Spleen (tissue), 13 donors: ENCODE data around the gene RAD17. TPM values are rescaled to one million over a fixed set of nuclear protein-coding genes. Genes with fewer than 3 reads are reported as not detected.

Source experiments
- DNase-seq: peaks from one replicate; pipeline ENCODE4 v3.0.0-alpha.2; 2020
- H3K27ac ChIP-seq, 8 donors: fragments of 200-600 bp; sonication (generic) in 7 of 8; 1 replicate in 4 of 8; 2 replicates in 4 of 8; pipeline versions ENCODE4 v1.5.0 to v1.8.0; 2016 to 2021; ENCODE audit warnings: inconsistent platforms in 4 of 8, mild to moderate bottlenecking in 4 of 8, moderate library complexity in 1 of 8
- H3K27me3 ChIP-seq, 7 donors: fragments of 200-600 bp; sonication (generic) in 6 of 7; replicated peaks in 1 of 7; 1 replicate in 4 of 7; 2 replicates in 3 of 7; pipeline versions ENCODE4 v1.5.0 to v1.8.0; 2016 to 2021; ENCODE audit warnings: inconsistent platforms in 3 of 7, mild to moderate bottlenecking in 1 of 7
- H3K36me3 ChIP-seq, 6 donors: fragments of 200-600 bp; sonication (generic) in 5 of 6; 1 replicate in 4 of 6; 2 replicates in 2 of 6; pipeline versions ENCODE4 v1.5.0 to v1.8.0; 2016 to 2021; ENCODE audit warnings: inconsistent platforms in 2 of 6
- H3K4me1 ChIP-seq, 6 donors: fragments of 200-600 bp; sonication (generic) in 5 of 6; 1 replicate in 3 of 6; 2 replicates in 3 of 6; pipeline versions ENCODE4 v1.5.0 to v1.8.0; 2016 to 2021; ENCODE audit warnings: inconsistent platforms in 3 of 6
- H3K4me3 ChIP-seq, 8 donors: fragments of 200-600 bp; sonication (generic) in 7 of 8; 1 replicate in 4 of 8; 2 replicates in 4 of 8; pipeline versions ENCODE4 v1.5.0 to v1.8.0; 2016 to 2021; ENCODE audit warnings: inconsistent platforms in 4 of 8, mild to moderate bottlenecking in 4 of 8, moderate library complexity in 2 of 8
- H3K9me3 ChIP-seq, 8 donors: fragments of 200-600 bp; sonication (generic) in 7 of 8; 1 replicate in 4 of 8; 2 replicates in 4 of 8; pipeline versions ENCODE4 v1.5.0 to v1.8.0; 2016 to 2021; ENCODE audit warnings: inconsistent platforms in 4 of 8
- POLR2A ChIP-seq, 3 donors: fragments of 450-650 bp; IDR thresholded peaks; one replicate each; pipeline ENCODE4 v1.5.1; 2017; ENCODE audit warnings: antibody characterized with exemption in 3 of 3, mild to moderate bottlenecking in 1 of 3
- POLR2AphosphoS5 ChIP-seq, 3 donors: sonication (generic); formaldehyde crosslinking; IDR thresholded peaks; one replicate each; pipeline ENCODE4 v1.5.1; 2017; ENCODE audit warnings: antibody characterized with exemption in 3 of 3
- WGBS, 5 donors: extraction: QIAGEN DNeasy Blood & Tissue Kit in 3 of 5; methylation state at CpG; one replicate each; pipeline versions ENCODE4 v1.1.5 to v1.1.7; 2013 to 2018; 5-methylcytosine and 5-hydroxymethylcytosine counted together
- intact Hi-C: fragments of 100-400 bp; cut with DNase I; formaldehyde crosslinking; loops from one replicate; pipeline ENCODE4 v1.15.0; 2023; ENCODE audit warnings: low total_unique reads
- long read RNA-seq, 2 donors: transcript quantifications; one replicate each; lab custom pipeline, GENCODE V29; 2026
- polyA plus RNA-seq, 3 donors: library from polyadenylated mRNA; stranded (reverse); fragments of 200-250 nt; gene quantifications; one replicate each; pipeline ENCODE4 v1.2.1, GENCODE V29; 2013
- total RNA-seq, 7 donors: library from RNA; depleted of rRNA in 3 of 7; stranded (reverse); fragments of >200 nt in 3 of 7; fragmentation: NEBNext Ultra II Directional in 4 of 7; extraction: Animal tissue kit (Norgen Biotek cat#: 25700) in 4 of 7; gene quantifications; one replicate each; pipeline versions ENCODE4 v1.1.0 to v1.2.1, GENCODE V29; 2016 to 2021
- TF ChIP-seq, protein P1 (sequence below), 11 experiments: fragments of 200-600 bp in 7 of 11; fragments of 450-650 bp in 4 of 11; sonication (generic) in 4 of 11; IDR thresholded peaks in 8 of 11; conservative IDR thresholded peaks in 3 of 11; 1 replicate in 7 of 11; 2 replicates in 4 of 11; pipeline versions ENCODE4 v1.4.0 to v1.8.0; 2016 to 2021; ENCODE audit warnings: antibody characterized with exemption in 11 of 11, inconsistent platforms in 4 of 11, mild to moderate bottlenecking in 1 of 11
- donor health status: healthy with polysubstance abuse.
- donor health status: DM: no; HTN: no; CAD: no; lungs with moderate emphysema.
- donor health status: DM: no; HTN: no; CAD: no.
- donor health status: Bipolar disorder and iron deficiency.
- donor health status: healthy.
- donor health status: DM: no; HTN: no; CAD: no.
- donor health status: DM: yes; HTN: yes; CAD: no.

RAD17 gene, protein sequence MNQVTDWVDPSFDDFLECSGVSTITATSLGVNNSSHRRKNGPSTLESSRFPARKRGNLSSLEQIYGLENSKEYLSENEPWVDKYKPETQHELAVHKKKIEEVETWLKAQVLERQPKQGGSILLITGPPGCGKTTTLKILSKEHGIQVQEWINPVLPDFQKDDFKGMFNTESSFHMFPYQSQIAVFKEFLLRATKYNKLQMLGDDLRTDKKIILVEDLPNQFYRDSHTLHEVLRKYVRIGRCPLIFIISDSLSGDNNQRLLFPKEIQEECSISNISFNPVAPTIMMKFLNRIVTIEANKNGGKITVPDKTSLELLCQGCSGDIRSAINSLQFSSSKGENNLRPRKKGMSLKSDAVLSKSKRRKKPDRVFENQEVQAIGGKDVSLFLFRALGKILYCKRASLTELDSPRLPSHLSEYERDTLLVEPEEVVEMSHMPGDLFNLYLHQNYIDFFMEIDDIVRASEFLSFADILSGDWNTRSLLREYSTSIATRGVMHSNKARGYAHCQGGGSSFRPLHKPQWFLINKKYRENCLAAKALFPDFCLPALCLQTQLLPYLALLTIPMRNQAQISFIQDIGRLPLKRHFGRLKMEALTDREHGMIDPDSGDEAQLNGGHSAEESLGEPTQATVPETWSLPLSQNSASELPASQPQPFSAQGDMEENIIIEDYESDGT
- total RNA-seq, result 10 to 100 TPM; 15.2 to 28.5 (median 21.4) TPM
- 10 to 100 TPM; 13.0 to 16.9 (median 15.2) TPM for polyA plus RNA-seq
- long read RNA-seq, donor 1, partial matches to known transcripts, result 0 of 1 reads
- long read RNA-seq, donor 1, other reads (novel, unspliced or antisense), result 0 of 1 reads
- long read RNA-seq, donor 2, partial matches to known transcripts, result 0 of 2 reads
- long read RNA-seq, donor 2, other reads (novel, unspliced or antisense), result 0 of 2 reads

DNA sequence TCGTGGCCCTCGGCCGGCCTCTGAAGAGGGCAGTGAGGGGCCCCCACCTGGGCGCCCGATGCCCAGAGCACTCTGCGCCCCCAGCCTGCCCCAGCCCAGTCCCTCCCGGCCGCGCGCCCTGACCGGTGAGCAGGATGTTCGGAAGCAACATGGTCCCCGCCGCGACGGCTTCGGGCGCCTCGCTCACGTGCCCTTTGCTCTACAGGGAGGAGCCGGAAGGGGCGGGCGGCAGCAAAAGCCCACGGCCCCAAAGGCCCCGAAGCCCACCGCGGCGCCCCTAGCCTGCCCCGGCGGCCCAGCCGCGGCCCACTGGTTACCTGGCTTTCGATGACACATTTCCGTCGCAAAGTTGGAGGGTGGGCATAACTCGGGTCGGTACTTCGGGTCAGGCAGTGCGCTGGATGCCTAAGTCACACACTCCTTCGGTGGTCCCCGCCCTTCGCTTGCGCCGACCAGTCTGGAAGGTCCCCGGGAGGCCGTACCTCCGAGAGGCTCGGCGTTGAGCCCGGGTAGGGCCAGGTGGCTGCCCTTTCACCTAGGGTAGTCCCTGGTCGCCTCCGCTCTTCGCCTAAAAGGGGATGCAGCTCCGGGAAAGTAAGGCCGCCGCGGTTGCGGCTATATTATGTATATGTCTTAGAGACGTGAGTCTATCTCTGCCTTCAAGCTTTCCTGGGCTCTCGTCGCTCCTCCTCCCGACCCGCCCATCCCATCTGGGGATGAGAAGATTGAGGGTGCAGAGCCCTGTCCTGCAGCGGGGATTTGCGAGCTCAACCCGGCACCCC, at the start of gene RAD17, which contains the start of the genes AK6 and TAF9:
Gene RAD17 (plus strand): TSS at position 479 of the 782 bp plus-strand sequence. CDS start 2,391 bp downstream, outside the sequence.
Gene AK6 (minus strand): TSS at position 181 of the 782 bp plus-strand sequence. CDS start 30 bp downstream, at position 151.
Gene TAF9 (minus strand): TSS at position 181 of the 782 bp plus-strand sequence. CDS start 3,783 bp downstream, outside the sequence.
- peak within 1 kb of the TSS; percentile 96 to 100 (median 98) for H3K27ac ChIP-seq
- no peaks in the 10 kb centered on the region for H3K9me3 ChIP-seq
- peak; percentile 95 for TF ChIP-seq POLR2AphosphoS5 (IDR thresholded peaks at IDR 0.05)
- peak; percentile 21 to 62 (median 58) for TF ChIP-seq POLR2A (IDR thresholded peaks at IDR 0.05)
- TF ChIP-seq, protein P1, sequence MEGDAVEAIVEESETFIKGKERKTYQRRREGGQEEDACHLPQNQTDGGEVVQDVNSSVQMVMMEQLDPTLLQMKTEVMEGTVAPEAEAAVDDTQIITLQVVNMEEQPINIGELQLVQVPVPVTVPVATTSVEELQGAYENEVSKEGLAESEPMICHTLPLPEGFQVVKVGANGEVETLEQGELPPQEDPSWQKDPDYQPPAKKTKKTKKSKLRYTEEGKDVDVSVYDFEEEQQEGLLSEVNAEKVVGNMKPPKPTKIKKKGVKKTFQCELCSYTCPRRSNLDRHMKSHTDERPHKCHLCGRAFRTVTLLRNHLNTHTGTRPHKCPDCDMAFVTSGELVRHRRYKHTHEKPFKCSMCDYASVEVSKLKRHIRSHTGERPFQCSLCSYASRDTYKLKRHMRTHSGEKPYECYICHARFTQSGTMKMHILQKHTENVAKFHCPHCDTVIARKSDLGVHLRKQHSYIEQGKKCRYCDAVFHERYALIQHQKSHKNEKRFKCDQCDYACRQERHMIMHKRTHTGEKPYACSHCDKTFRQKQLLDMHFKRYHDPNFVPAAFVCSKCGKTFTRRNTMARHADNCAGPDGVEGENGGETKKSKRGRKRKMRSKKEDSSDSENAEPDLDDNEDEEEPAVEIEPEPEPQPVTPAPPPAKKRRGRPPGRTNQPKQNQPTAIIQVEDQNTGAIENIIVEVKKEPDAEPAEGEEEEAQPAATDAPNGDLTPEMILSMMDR (IDR thresholded peaks at IDR 0.05 in 8 of 11, conservative IDR thresholded peaks at IDR 0.05 in 3 of 11), result peak in 4 of 11 experiments; percentile 6 to 22 (median 14)
- DNase-seq, result peak; percentile 99
- H3K4me3 ChIP-seq, result peak within 1 kb of the TSS; percentile 54 to 97 (median 88)
- H3K27me3 ChIP-seq, result no peaks in the 10 kb centered on the region
- peaks cover under 1 to 42% (median 25%) of the 10 kb centered on the region in 6 donors for H3K36me3 ChIP-seq
- H3K4me1 ChIP-seq, result peaks cover 21 to 76% (median 50%) of the 10 kb centered on the region in 6 donors
- intact Hi-C loops, result loop anchor here (10.0 kb wide), 1 partner anchor 275 kb away; the partner anchor contains the start of gene SLC30A5
- 0 to 1% (median 0%) methylated on average over 30 to 66 of the region's 66 CpGs for WGBS, 5 donors

DNA sequence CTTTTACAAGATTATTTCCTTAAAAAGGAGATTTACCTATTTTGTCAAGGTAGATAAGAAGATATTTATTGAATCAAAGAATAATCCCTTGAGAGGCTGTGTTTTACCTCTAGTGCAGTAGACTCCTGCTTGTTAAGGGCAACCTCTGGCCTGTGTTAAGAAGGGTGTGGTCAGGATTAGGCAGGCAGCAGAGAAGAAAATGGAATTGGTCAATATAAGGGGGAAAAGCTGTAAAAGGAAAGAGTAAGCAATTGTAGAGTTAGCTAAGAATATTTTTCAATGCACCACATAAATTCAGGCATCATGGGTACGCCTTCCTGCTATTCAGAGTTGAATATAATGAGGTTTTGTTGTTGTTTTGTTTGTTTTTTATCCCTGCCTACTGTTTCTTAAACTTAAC, 43.3 kb upstream of the RAD17 start:
- no peak for TF ChIP-seq POLR2AphosphoS5 (IDR thresholded peaks at IDR 0.05)
- TF ChIP-seq, protein P1 (IDR thresholded peaks at IDR 0.05 in 8 of 11, conservative IDR thresholded peaks at IDR 0.05 in 3 of 11), result no peak
- TF ChIP-seq POLR2A (IDR thresholded peaks at IDR 0.05), result no peak
- H3K4me3 ChIP-seq, result no peak overlapping the region
- intact Hi-C loops, result no loop called here
- no peak for DNase-seq
- no peaks in the 10 kb centered on the region for H3K27me3 ChIP-seq
- WGBS, 5 donors, result 63 to 97% (median 90%) methylated on average over 1 of the region's 1 CpG
- H3K36me3 ChIP-seq, result no peaks in the 10 kb centered on the region
- peaks cover 0 to 2% (median under 1%) of the 10 kb centered on the region in 6 donors for H3K4me1 ChIP-seq
- no peaks in the 10 kb centered on the region for H3K9me3 ChIP-seq
- peak overlapping the region in 1 of 8 donors; percentile 31 for H3K27ac ChIP-seq

DNA sequence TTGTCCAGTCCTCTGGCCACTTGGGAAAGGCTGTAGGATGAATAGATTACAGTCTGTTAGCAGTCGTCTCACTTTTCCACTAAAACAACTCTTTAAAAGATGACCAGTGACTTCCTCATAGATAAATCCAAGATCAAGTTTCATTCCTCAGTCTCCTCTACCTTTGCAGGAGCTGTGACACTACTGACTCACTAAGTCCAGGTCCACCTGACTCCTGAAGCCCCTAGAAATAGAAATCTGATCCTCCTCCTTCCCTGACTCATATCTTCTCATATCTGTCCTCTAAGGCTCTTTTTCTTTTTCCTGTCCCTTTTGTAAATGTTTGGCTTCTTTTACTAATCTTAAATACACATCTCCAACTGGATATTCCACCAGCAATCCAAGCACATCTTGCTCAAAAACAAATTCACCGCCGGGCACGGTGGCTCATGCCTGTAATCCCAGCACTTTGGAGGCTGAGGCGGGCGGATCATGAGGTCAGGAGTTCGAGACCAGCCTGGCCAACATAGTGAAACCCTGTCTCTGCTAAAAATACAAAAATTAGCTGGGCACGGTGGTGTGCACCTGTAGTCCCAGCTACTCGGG, 39.6 kb upstream of the RAD17 start:
- WGBS, 5 donors, result 91 to 96% (median 93%) methylated on average over 9 of the region's 9 CpGs
- DNase-seq, result no peak
- H3K27ac ChIP-seq, result no peak overlapping the region
- intact Hi-C loops, result loop anchor here (10.0 kb wide), 1 partner anchor 165 kb away; the partner anchor contains the start of gene CCNB1
- peaks cover 0 to 32% (median 24%) of the 10 kb centered on the region in 6 donors for H3K4me1 ChIP-seq
- H3K9me3 ChIP-seq, result no peaks in the 10 kb centered on the region
- no peak overlapping the region for H3K4me3 ChIP-seq
- H3K36me3 ChIP-seq, result no peaks in the 10 kb centered on the region
- TF ChIP-seq, protein P1 (IDR thresholded peaks at IDR 0.05 in 8 of 11, conservative IDR thresholded peaks at IDR 0.05 in 3 of 11), result no peak
- no peak for TF ChIP-seq POLR2AphosphoS5 (IDR thresholded peaks at IDR 0.05)
- TF ChIP-seq POLR2A (IDR thresholded peaks at IDR 0.05), result no peak
- no peaks in the 10 kb centered on the region for H3K27me3 ChIP-seq
